ENCODE measurements around the gene OBSL1.
A peak's percentile ranks its signal among the peaks of the same experiment; 100 is the strongest.

DNA sequence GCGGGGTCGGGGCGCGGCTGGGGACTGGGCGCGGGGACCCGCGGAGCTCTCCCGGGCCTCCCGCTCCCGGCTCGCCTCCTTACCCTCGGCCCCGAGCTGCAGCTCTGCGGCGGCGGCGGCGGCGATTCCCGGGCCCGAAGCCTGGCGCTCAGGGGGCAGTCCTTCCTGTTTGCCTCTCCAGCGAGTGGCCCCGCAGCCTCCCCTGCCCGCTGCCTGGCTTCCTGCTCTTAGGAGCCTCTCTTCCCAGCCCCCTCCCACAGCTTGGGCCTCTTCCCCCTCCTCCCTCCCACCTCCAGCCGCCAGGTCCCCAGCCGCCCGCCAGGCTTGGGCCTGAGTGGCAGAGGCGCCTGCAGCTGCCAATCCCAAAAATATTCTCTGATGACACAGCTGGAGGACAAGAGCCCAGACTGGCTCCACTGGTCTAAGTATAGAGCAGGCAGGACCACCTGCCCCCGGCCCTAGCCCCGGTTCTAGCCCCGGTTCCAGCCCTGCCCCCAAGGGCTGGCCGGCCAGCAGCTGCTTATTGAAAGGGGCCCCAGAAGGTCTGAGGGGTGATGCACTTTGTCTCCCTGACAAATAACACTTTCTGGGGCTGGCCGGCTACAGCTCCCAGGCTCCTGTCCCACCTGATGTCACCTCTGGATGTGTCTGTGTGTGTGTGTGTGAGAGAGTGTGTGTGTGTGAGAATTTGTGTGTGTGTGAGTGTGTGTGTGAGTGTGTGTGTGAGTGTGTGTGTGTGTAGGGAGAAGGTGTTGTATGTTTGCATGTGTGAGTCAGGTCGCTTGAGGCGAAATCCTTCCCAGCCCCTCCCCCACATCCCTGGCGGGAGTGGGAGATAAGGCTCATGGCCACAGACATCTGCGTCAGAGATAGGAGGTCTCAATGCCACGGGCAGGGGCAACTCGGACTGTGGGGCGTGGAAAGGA lies at the start of gene OBSL1:
- TF ChIP-seq, protein P1, sequence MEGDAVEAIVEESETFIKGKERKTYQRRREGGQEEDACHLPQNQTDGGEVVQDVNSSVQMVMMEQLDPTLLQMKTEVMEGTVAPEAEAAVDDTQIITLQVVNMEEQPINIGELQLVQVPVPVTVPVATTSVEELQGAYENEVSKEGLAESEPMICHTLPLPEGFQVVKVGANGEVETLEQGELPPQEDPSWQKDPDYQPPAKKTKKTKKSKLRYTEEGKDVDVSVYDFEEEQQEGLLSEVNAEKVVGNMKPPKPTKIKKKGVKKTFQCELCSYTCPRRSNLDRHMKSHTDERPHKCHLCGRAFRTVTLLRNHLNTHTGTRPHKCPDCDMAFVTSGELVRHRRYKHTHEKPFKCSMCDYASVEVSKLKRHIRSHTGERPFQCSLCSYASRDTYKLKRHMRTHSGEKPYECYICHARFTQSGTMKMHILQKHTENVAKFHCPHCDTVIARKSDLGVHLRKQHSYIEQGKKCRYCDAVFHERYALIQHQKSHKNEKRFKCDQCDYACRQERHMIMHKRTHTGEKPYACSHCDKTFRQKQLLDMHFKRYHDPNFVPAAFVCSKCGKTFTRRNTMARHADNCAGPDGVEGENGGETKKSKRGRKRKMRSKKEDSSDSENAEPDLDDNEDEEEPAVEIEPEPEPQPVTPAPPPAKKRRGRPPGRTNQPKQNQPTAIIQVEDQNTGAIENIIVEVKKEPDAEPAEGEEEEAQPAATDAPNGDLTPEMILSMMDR (IDR thresholded peaks at IDR 0.05 in 4 of 5, conservative IDR thresholded peaks at IDR 0.05 in 1 of 5), result no peak
- peak; percentile 24 to 70 for TF ChIP-seq POLR2A (IDR thresholded peaks at IDR 0.05)

Data from gastrocnemius medialis (tissue), 4 donors.